Heart right ventricle (tissue), 16 donors: ENCODE results near the gene SLC35F1. TPM values are rescaled to one million over a fixed set of nuclear protein-coding genes. Genes with fewer than 3 reads are reported as not detected.

ENCODE experiments used
- ATAC-seq, 8 donors: fragments of 200-7000 bp; cut with Tn5 transposase; one replicate each; pipeline ENCODE4 v1.9.1; 2020; ENCODE audit warnings: mild to moderate bottlenecking in 8 of 8, moderate library complexity in 8 of 8, moderate number of reproducible peaks in 1 of 8
- DNase-seq, 2 donors: peaks; one replicate each; pipeline ENCODE4 v3.0.0-alpha.2; 2020
- H3K27ac ChIP-seq, 10 donors: fragments of 200-600 bp; sonication (generic) in 2 of 10; one replicate each; pipeline versions ENCODE4 v1.5.0 to v1.8.0; 2020 to 2022; ENCODE audit warnings: mild to moderate bottlenecking in 3 of 10
- H3K27me3 ChIP-seq, 7 donors: fragments of 200-600 bp; one replicate each; pipeline ENCODE4 v1.8.0; 2021 to 2022; ENCODE audit warnings: mild to moderate bottlenecking in 2 of 7
- H3K36me3 ChIP-seq, 9 donors: fragments of 200-600 bp; sonication (generic) in 1 of 9; one replicate each; pipeline versions ENCODE4 v1.5.0 to v1.8.0; 2020 to 2022; ENCODE audit warnings: mild to moderate bottlenecking in 2 of 9
- H3K4me1 ChIP-seq, 9 donors: fragments of 200-600 bp; sonication (generic) in 1 of 9; one replicate each; pipeline versions ENCODE4 v1.5.0 to v1.8.0; 2020 to 2022; ENCODE audit warnings: mild to moderate bottlenecking in 4 of 9
- H3K4me3 ChIP-seq, 10 donors: fragments of 200-600 bp; sonication (generic) in 2 of 10; one replicate each; pipeline versions ENCODE4 v1.5.0 to v1.8.0; 2020 to 2022; ENCODE audit warnings: mild to moderate bottlenecking in 7 of 10, moderate library complexity in 2 of 10
- H3K9me3 ChIP-seq, 11 donors: fragments of 200-600 bp in 10 of 11; sonication (generic) in 2 of 11; one replicate each; pipeline versions ENCODE4 v1.5.0 to v1.8.0; 2013 to 2022; ENCODE audit warnings: mild to moderate bottlenecking in 2 of 11, control low read depth in 1 of 11, moderate library complexity in 1 of 11
- WGBS, 2 donors: extraction: QIAGEN DNeasy Blood & Tissue Kit; methylation state at CpG; one replicate each; pipeline ENCODE4 v1.1.7; 2013; ENCODE audit warnings: inconsistent platforms in 1 of 2; 5-methylcytosine and 5-hydroxymethylcytosine counted together
- intact Hi-C, 10 donors: fragments of 100-400 bp; cut with DNase I; formaldehyde crosslinking; loops; one replicate each; pipeline versions ENCODE4 v1.11.1 to v1.14.2; 2022
- polyA plus RNA-seq, 2 donors: library from polyadenylated mRNA; stranded (reverse); fragments of 200-250 nt; gene quantifications; one replicate each; pipeline ENCODE4 v1.2.3, GENCODE V29; 2013
- total RNA-seq, 10 donors: library from RNA; stranded (reverse); fragmentation: NEBNext Ultra II Directional in 3 of 10; extraction: Animal tissue kit (Norgen Biotek cat#: 25700) in 3 of 10; gene quantifications; one replicate each; pipeline versions ENCODE4 v1.2.1 to v1.2.4, GENCODE V29; 2021 to 2023
- TF ChIP-seq, protein P1 (sequence below), 9 donors: fragments of 200-600 bp; sonication (generic) in 2 of 9; IDR thresholded peaks; one replicate each; pipeline versions ENCODE4 v1.5.0 to v1.8.0; 2021 to 2022; ENCODE audit warnings: antibody characterized with exemption in 9 of 9, mild to moderate bottlenecking in 5 of 9, moderate library complexity in 1 of 9
- donor health status: Arrhythmogenic right ventricular cardiomyopathy.
- donor health status: ischemic (EF 13 %, LVEDD 7.1; RV severe dilation, severe dysfunction).
- donor health status: healthy with polysubstance abuse.
- donor health status: DM: no; HTN: yes; CAD: no.
- donor health status: DM: no; HTN: no; CAD: no.
- donor health status: ischemic (EF 25% LVEDD 6.9; RV normal size, moderate dysfunction).
- donor health status: ischemic (EF 25% LVEDD 5.7; RV mildly dilated, moderate dysfunction).
- donor health status: healthy.
- donor health status: DM: yes; HTN: yes; CAD: no.
- donor health status: Ischemic cardiomyopathy.
- donor health status: ischemic (EF 35%, LVEDD 5.7; RV mildly dilated, moderate dysfunction).
- donor health status: nonischemic (EF 11% LVEDD 7.7; RV severe dilation, severe dysfunction).
- donor health status: DM: yes; HTN: yes; CAD: no.
- donor health status: PGD.
- donor health status: ischemic (EF 29% LVEDD 5.4; RV normal size, mild dysfunction).
- donor health status: nonischemic (EF 23%, LVEDD 6.1; RV moderate dilation, normal function).

The SLC35F1 gene
- total and polyA plus RNA-seq, 12 donors: 0.75 to 17.7 (median 6.3) TPM

DNA sequence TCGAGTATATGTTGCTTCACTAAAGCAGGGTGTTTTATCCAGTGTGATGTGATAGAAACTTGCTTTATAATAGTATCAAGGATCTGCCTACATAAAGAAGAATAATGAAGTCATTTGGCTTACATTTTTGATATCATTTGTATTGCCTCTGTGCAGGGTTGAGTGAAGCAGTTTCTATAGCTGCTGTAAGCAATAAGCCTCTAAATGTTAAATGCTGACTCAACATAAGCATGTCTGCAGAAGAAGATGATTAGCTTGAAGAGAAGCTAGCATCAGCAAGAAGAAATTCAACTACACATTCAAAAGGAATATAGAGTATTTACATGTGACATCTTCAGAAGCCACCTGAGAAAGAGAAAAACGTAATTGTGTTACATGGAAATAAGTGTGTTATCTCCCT is 17.6 kb downstream of the SLC35F1 start:
- Histone ChIP-seq H3K4me3 (no peak overlapping the region), H3K27ac (no peak overlapping the region), H3K27me3 (peaks cover 0 to 27% (median 17%) of the 10 kb centered on the region in 7 donors), H3K9me3 (peaks cover 0 to 25% (median 8%) of the 10 kb centered on the region in 11 donors), H3K4me1 (peaks cover 0 to 10% (median 4%) of the 10 kb centered on the region in 9 donors), H3K36me3 (no peaks in the 10 kb centered on the region)
- intact Hi-C loops: no loop called here
- 77 to 79% methylated on average over 2 of the region's 2 CpGs for WGBS, 2 donors
- no peak for DNase-seq
- TF ChIP-seq, protein P1, sequence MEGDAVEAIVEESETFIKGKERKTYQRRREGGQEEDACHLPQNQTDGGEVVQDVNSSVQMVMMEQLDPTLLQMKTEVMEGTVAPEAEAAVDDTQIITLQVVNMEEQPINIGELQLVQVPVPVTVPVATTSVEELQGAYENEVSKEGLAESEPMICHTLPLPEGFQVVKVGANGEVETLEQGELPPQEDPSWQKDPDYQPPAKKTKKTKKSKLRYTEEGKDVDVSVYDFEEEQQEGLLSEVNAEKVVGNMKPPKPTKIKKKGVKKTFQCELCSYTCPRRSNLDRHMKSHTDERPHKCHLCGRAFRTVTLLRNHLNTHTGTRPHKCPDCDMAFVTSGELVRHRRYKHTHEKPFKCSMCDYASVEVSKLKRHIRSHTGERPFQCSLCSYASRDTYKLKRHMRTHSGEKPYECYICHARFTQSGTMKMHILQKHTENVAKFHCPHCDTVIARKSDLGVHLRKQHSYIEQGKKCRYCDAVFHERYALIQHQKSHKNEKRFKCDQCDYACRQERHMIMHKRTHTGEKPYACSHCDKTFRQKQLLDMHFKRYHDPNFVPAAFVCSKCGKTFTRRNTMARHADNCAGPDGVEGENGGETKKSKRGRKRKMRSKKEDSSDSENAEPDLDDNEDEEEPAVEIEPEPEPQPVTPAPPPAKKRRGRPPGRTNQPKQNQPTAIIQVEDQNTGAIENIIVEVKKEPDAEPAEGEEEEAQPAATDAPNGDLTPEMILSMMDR (IDR thresholded peaks at IDR 0.05): no peak
- ATAC-seq: no peak

DNA sequence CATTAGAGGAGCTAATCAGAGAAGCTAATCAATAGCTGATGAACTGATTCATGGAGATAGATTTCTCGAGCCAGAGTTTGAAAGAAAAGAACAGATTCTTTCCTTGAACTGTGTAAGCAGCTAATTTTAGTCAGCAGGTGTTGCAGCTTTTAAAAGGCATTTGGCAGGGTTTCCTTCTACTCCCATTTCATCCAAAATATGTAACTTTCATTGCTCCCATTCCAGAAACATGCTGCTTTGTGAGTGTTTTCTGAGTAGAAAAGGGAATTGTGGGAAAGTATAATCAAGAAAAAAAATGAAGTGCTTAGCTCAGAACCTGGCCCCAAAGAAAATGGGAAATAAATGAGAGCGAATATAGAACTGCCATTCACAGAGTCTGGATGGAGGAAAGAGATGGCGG is 20.8 kb downstream of the SLC35F1 start:
- TF ChIP-seq, protein P1 (IDR thresholded peaks at IDR 0.05): no peak
- intact Hi-C loops: no loop called here
- H3K4me3 ChIP-seq: no peak overlapping the region
- DNase-seq: no peak
- H3K4me1 ChIP-seq: no peaks in the 10 kb centered on the region
- H3K9me3 ChIP-seq: peaks cover 0 to 31% (median 8%) of the 10 kb centered on the region in 11 donors
- ATAC-seq: no peak
- 83 to 86% methylated on average over 3 of the region's 3 CpGs for WGBS, 2 donors
- no peaks in the 10 kb centered on the region for H3K36me3 ChIP-seq
- peaks cover 0 to under 1% (median 0%) of the 10 kb centered on the region in 7 donors for H3K27me3 ChIP-seq
- no peak overlapping the region for H3K27ac ChIP-seq

DNA sequence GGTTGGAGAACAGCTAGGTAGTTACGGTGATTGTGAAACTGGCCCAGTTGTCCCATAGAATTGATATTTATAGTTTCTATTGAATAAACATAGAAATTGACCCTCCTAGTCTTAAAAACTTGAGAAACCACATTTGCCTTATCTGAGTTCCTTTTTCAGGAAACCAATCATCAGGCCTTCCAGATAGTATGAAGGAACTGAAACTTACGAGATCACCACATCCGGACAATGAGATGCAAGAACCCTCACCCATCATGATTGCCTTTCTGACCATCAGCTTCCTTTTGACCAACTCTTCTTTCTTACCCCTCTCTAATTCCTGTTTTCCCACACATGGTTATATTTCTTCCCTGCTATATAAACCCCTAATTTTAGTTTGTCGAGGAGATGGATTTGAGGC is 21.8 kb downstream of the SLC35F1 start:
- ATAC-seq (no peak), DNase-seq (no peak)
- WGBS, 2 donors: 79 to 84% methylated on average over 4 of the region's 4 CpGs
- intact Hi-C loops: no loop called here
- TF ChIP-seq, protein P1 (IDR thresholded peaks at IDR 0.05): no peak
- H3K4me3 ChIP-seq: no peak overlapping the region
- H3K36me3 ChIP-seq: no peaks in the 10 kb centered on the region
- H3K27ac ChIP-seq: no peak overlapping the region
- H3K4me1 ChIP-seq: no peaks in the 10 kb centered on the region
- H3K9me3 ChIP-seq: peaks cover 0 to 31% (median 8%) of the 10 kb centered on the region in 11 donors
- H3K27me3 ChIP-seq: no peaks in the 10 kb centered on the region

- no peaks in the 10 kb centered on the region for H3K36me3 ChIP-seq
- intact Hi-C loops: no loop called here
- 77 to 81% methylated on average over 1 of the region's 1 CpG for WGBS, 2 donors
- no peaks in the 10 kb centered on the region for H3K4me1 ChIP-seq
- no peaks in the 10 kb centered on the region for H3K27me3 ChIP-seq
- no peak for ATAC-seq
- no peak for DNase-seq
- no peak overlapping the region for H3K4me3 ChIP-seq
- H3K27ac ChIP-seq: no peak overlapping the region
- H3K9me3 ChIP-seq: peaks cover 0 to 31% (median 8%) of the 10 kb centered on the region in 11 donors
- TF ChIP-seq, protein P1 (IDR thresholded peaks at IDR 0.05): no peak
Observed at GRCh38 chr6:117929501-117929900, 22.4 kb downstream of the SLC35F1 start.
